ENCODE data around the gene LRRC45. TPM values are rescaled to one million over a fixed set of nuclear protein-coding genes. Genes with fewer than 3 reads are reported as not detected.

LRRC45 gene
- total and polyA plus RNA-seq, 9 of the 15 experiments (the other 6 are each of a cell fraction or from before 2014, with no cell fraction given) = 3.5 to 21.5 (median 11.2) TPM; not detected in 2

GRCh38 chr17:81993729-81994592 is 29.1 kb upstream of the LRRC45 start (continued):
- TF ChIP-seq GTF3C2 (IDR thresholded peaks at IDR 0.05; ENCODE audit: borderline replicate concordance, extremely low read depth, insufficient read length) (no peak), SFPQ (IDR thresholded peaks at IDR 0.05; ENCODE audit: low read depth, low read length) (no peak), ZNF707 (CRISPR knock-in tag; conservative IDR thresholded peaks at IDR 0.05) (no peak), ZNF431 (CRISPR knock-in tag; IDR thresholded peaks at IDR 0.05) (no peak), ATF2 (CRISPR knock-in tag; IDR thresholded peaks at IDR 0.05) (no peak), ATF1 (CRISPR knock-in tag; IDR thresholded peaks at IDR 0.05) (no peak), ATF1 (tag; IDR thresholded peaks at IDR 0.05) (no peak), TEAD2 (tag; IDR thresholded peaks at IDR 0.05) (no peak)
